Keratinocyte (primary cell): ENCODE measurements around the gene SRSF5. TPM values are rescaled to one million over a fixed set of nuclear protein-coding genes. Genes with fewer than 3 reads are reported as not detected.

Source experiments
- DNase-seq: peaks from one replicate; pipeline ENCODE4 v3.0.0-alpha.2; 2011; ENCODE audit warnings: low read depth, missing footprints, low spot score
- FAIRE-seq: peaks from 2 replicates; lab custom pipeline; 2011; peaks lifted over from hg19 to GRCh38; lab: Jason Lieb, UNC
- H2AFZ ChIP-seq: 2 replicates; pipeline ENCODE4 v1.6.0; 2012; ENCODE audit warnings: low read length, control low read depth, inconsistent platforms; ENCODE audit not compliant: control insufficient read depth
- H3K27ac ChIP-seq: 2 replicates; pipeline ENCODE4 v1.5.1; 2011; ENCODE audit warnings: low read length; ENCODE audit not compliant: control insufficient read depth, insufficient read depth
- H3K27me3 ChIP-seq: 3 replicates; pipeline ENCODE4 v1.6.0; 2011; ENCODE audit warnings: low read length; ENCODE audit not compliant: control insufficient read depth, insufficient read depth; ENCODE audit errors: extremely low read depth
- H3K36me3 ChIP-seq, 2 experiments: 2 replicates in 1 of 2; 3 replicates in 1 of 2; pipeline ENCODE4 v1.5.1; 2011; ENCODE audit warnings: low read length in 2 of 2, mild to moderate bottlenecking in 1 of 2; ENCODE audit not compliant: control insufficient read depth in 2 of 2, insufficient read depth in 2 of 2; ENCODE audit errors: extremely low read depth in 1 of 2
- H3K4me1 ChIP-seq: 3 replicates; pipeline ENCODE4 v1.5.1; 2011; ENCODE audit warnings: low read length; ENCODE audit not compliant: control insufficient read depth, insufficient read depth; ENCODE audit errors: extremely low read depth
- H3K4me2 ChIP-seq: 3 replicates; pipeline ENCODE4 v1.6.0; 2011; ENCODE audit warnings: low read depth, low read length; ENCODE audit not compliant: control insufficient read depth, insufficient read depth; ENCODE audit errors: extremely low read depth
- H3K4me3 ChIP-seq, 3 experiments: fragments of 200-600 bp in 1 of 3; sonication (generic) in 1 of 3; 2 replicates in 2 of 3; 3 replicates in 1 of 3; pipeline ENCODE4 v1.5.1; 2011 to 2016; ENCODE audit warnings: low read length in 3 of 3, mild to moderate bottlenecking in 3 of 3, control low read depth in 2 of 3, inconsistent platforms in 1 of 3, low read depth in 1 of 3, mixed read lengths in 1 of 3, mixed run types in 1 of 3, moderate library complexity in 1 of 3; ENCODE audit not compliant: control insufficient read depth in 2 of 3, insufficient read depth in 2 of 3; ENCODE audit errors: extremely low read depth in 1 of 3
- H3K79me2 ChIP-seq: 2 replicates; pipeline ENCODE4 v1.6.0; 2012; ENCODE audit warnings: low read length; ENCODE audit not compliant: control insufficient read depth, insufficient read depth
- H3K9ac ChIP-seq: 3 replicates; pipeline ENCODE4 v1.6.0; 2011; ENCODE audit warnings: low read length; ENCODE audit not compliant: control insufficient read depth, insufficient read depth; ENCODE audit errors: extremely low read depth
- H3K9me1 ChIP-seq: 3 replicates; pipeline ENCODE4 v1.6.0; 2011; ENCODE audit warnings: low read length; ENCODE audit not compliant: control insufficient read depth, insufficient read depth; ENCODE audit errors: extremely low read depth
- H3K9me3 ChIP-seq: 2 replicates; pipeline ENCODE4 v1.5.1; 2012; ENCODE audit warnings: low read depth, low read length; ENCODE audit not compliant: control insufficient read depth
- H4K20me1 ChIP-seq: 3 replicates; pipeline ENCODE4 v1.6.0; 2011; ENCODE audit warnings: low read length; ENCODE audit not compliant: control insufficient read depth, insufficient read depth; ENCODE audit errors: extremely low read depth
- CTCF ChIP-seq, 3 experiments: IDR thresholded peaks in 1 of 3; conservative IDR thresholded peaks in 1 of 3; optimal IDR thresholded peaks in 1 of 3; 2 replicates in 2 of 3; 3 replicates in 1 of 3; pipeline versions ENCODE3 to v1.5.1; 2011; ENCODE audit warnings: low read length in 3 of 3, mild to moderate bottlenecking in 3 of 3, moderate library complexity in 2 of 3, control low read depth in 1 of 3, inconsistent platforms in 1 of 3; ENCODE audit not compliant: insufficient read depth in 2 of 3; ENCODE audit errors: extremely low read depth in 1 of 3
- EZH2 ChIP-seq: IDR thresholded peaks from one replicate; pipeline ENCODE4 v1.6.1; 2012; ENCODE audit warnings: inconsistent platforms, mild to moderate bottlenecking, low read length, moderate library complexity
- dilution Hi-C: fragments of 300-500 bp; cut with MboI; formaldehyde crosslinking; loops from one replicate; pipeline ENCODE4 v1.7.0; 2020; ENCODE audit warnings: low sequenced_read_pairs; ENCODE audit not compliant: extremely low pct_ligation_motif_present
- polyA plus RNA-seq, 5 experiments: library from polyadenylated mRNA; depleted of rRNA in 3 of 5; stranded (reverse) in 3 of 5; stranded (forward) in 1 of 5; unstranded in 1 of 5; fragments of >200 nt; gene quantifications; 1 replicate in 1 of 5; 2 replicates in 3 of 5; 3 replicates in 1 of 5; pipeline versions ENCODE4 v1.2.1 to v1.2.3, GENCODE V29; 2011 to 2012; ENCODE audit warnings: missing spikeins in 2 of 5, low read depth in 1 of 5, low replicate concordance in 1 of 5

The SRSF5 gene
- polyA plus RNA-seq, 1 donor (not counting 4 experiments of a cell fraction or from before 2014, with no cell fraction given), result 292 TPM

DNA sequence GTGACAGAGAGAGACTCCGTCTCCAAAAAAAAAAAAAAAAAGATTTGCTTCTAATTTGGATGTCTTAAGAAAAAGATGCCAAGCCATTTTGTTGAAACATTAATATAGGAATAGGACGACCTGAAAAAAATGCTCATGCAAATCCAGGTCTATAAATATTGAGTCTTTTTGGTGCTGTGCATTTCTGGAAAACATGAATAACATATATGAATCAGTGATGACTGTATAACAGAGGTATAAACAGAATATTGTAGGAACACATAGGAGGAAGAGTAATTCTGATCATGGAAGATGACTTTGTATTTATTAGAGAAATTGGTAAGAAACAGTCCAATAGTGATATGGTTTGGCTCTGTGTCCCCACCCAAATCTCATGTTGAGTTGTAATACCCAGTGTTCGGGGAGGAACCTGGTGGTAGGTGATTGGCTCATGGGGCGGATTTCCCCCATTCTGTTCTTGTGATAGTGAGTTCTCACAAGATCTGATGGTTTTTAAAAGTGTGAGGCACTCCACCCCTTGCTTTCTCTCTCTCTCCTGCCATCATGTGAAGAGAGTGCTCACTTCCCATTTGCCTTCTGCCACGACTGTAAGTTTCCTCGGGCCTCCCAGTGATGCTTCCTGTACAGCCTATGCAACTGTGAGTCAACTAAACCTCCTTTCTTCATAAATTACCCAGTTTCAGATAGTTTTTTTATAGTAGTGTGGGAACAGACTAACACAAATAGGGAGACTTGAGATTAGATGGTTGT lies 3.0 kb upstream of the SRSF5 start:
- Histone ChIP-seq H3K9ac (no peak overlapping the region), H4K20me1 (peaks cover 12% of the 10 kb centered on the region), H3K9me3 (no peaks in the 10 kb centered on the region), H3K79me2 (peaks cover 20% of the 10 kb centered on the region), H2AFZ (peak overlapping the region; percentile 6), H3K27ac (no peak overlapping the region), H3K27me3 (no peaks in the 10 kb centered on the region), H3K4me3 (no peak overlapping the region), H3K4me2 (no peak overlapping the region), H3K4me1 (peaks cover 23% of the 10 kb centered on the region), H3K9me1 (no peaks in the 10 kb centered on the region), H3K36me3 (peaks cover 7 to 12% of the 10 kb centered on the region in 2 experiments)
- FAIRE-seq, result no peak
- TF ChIP-seq CTCF (optimal IDR thresholded peaks at IDR 0.05 in 1 of 3, IDR thresholded peaks at IDR 0.05 in 1 of 3, conservative IDR thresholded peaks at IDR 0.05 in 1 of 3; ENCODE audit: extremely low read depth in 1 of 3, insufficient read depth in 2 of 3, low read length in 3 of 3), result no peak
- no peak for TF ChIP-seq EZH2
- no peak for DNase-seq
- dilution Hi-C loops, result no loop called here

- FAIRE-seq, result no peak
These were observed 542 bp downstream of the SRSF5 start for GRCh38 chr14:69767369-69767999.

More at GRCh38 chr14:69767369-69767999, 542 bp downstream of the SRSF5 start:
- H2AFZ ChIP-seq, result peak overlapping the region; percentile 78
- peak overlapping the region; percentile 88 for H3K4me2 ChIP-seq
- peak overlapping the region; percentile 100 for H3K27ac ChIP-seq
- TF ChIP-seq CTCF (optimal IDR thresholded peaks at IDR 0.05 in 1 of 3, IDR thresholded peaks at IDR 0.05 in 1 of 3, conservative IDR thresholded peaks at IDR 0.05 in 1 of 3; ENCODE audit: extremely low read depth in 1 of 3, insufficient read depth in 2 of 3, low read length in 3 of 3) (no peak), EZH2 (no peak)
- H3K27me3 ChIP-seq, result no peaks in the 10 kb centered on the region
- H3K4me3 ChIP-seq, result peak overlapping the region; percentile 85 to 100 (median 99)
- H3K4me1 ChIP-seq, result peaks cover 14% of the 10 kb centered on the region
- peaks cover 2% of the 10 kb centered on the region for H3K9me1 ChIP-seq
- H3K9ac ChIP-seq, result peak overlapping the region; percentile 100
- dilution Hi-C loops, result no loop called here
- peaks cover 40% of the 10 kb centered on the region for H3K79me2 ChIP-seq
- H4K20me1 ChIP-seq, result peaks cover 20% of the 10 kb centered on the region
- H3K9me3 ChIP-seq, result no peaks in the 10 kb centered on the region
- H3K36me3 ChIP-seq, result peaks cover 24 to 44% of the 10 kb centered on the region in 2 experiments
- DNase-seq, result no peak
